ENCODE measurements around the gene ZNF584. TPM values are rescaled to one million over a fixed set of nuclear protein-coding genes. Genes with fewer than 3 reads are reported as not detected.

ZNF584 gene
- polyA plus RNA-seq, 2 of the 4 experiments (the other 2 are of a cell fraction), result 15.6 to 18.2 TPM

- 27% methylated on average over 35 of the region's 36 CpGs for WGBS (ENCODE audit: missing lambda C conversion rate)
These were observed 22.4 kb upstream of the ZNF584 start for GRCh38 chr19:58385891-58386575.

DNA sequence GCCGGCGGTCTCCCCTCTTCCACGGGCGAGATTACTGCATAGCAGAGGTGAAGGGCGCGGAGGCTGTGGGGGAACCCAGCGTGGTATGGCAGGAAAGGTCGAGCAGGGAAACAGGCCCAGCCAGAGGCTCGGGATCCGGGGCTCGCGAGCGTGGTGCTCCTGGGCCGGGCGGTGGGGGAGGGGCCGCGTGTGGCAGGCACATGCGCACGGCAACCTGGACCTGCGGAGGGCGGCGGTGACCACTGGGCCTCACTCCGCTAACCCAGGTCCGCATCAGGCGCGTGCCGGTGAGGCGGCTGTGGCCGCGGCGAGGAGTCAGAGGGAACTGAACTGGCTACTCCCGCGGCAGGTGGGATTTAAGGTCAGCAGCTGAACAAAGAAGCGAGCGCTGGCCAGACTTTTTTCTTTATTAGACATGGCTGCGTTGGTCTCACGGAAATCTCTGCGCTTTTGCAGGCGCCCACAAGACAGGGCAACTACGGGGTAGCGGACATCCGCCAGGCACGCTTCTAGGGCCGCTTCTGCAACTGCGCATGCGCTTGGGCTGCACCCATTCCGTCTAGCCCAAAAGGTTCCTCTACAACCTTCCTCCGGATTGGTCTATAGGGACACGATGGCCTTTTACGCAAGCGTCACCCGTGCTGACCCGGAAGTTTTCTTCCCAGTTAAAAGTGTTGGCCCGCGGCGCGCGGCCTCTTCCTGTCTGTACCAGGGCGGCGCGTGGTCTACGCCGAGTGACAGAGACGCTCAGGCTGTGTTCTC, 21.7 kb upstream of the ZNF584 start, which contains the start of gene RPS5:
RPS5 (plus strand) TSS at position 694 of the 762 bp plus-strand sequence. CDS start 869 bp downstream, outside the sequence.
- POLR2A ChIA-PET, result interaction anchor here (1.2 to 3.8 kb wide), 4 partner anchors 10 to 25 kb away, joined by 3 to 18 read pairs (median 8); partner anchors contain the start of genes ZNF497 and ZNF584
- Histone ChIP-seq H3K4me3 (peak within 1 kb of the TSS; percentile 81), H3K4me2 (peak within 1 kb of the TSS; percentile 96), H3K4me1 (peaks cover 45% of the 10 kb centered on the region), H3K27ac (peak within 1 kb of the TSS; percentile 99), H3K9me3 (no peaks in the 10 kb centered on the region)
- CTCF ChIA-PET, result interaction anchor here (2.0 kb wide), 1 partner anchor 20 kb away, joined by 5 read pairs; no protein-coding TSS in a partner anchor
- ATAC-seq, result peak; percentile 82 to 91
- WGBS (ENCODE audit: missing lambda C conversion rate), result under 1% methylated on average over 63 of the region's 64 CpGs
- peak; percentile 99 to 100 for DNase-seq (ENCODE audit: low read depth in 1 of 2, low spot score in 1 of 2)
- peak; percentile 95 for FAIRE-seq
- TF ChIP-seq, protein P1, sequence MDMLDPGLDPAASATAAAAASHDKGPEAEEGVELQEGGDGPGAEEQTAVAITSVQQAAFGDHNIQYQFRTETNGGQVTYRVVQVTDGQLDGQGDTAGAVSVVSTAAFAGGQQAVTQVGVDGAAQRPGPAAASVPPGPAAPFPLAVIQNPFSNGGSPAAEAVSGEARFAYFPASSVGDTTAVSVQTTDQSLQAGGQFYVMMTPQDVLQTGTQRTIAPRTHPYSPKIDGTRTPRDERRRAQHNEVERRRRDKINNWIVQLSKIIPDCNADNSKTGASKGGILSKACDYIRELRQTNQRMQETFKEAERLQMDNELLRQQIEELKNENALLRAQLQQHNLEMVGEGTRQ (IDR thresholded peaks at IDR 0.05), result peak; percentile 76
- TF ChIP-seq ZFP36 (IDR thresholded peaks at IDR 0.05; ENCODE audit: borderline replicate concordance, partially characterized antibody), result no peak
- TF ChIP-seq ZNF302 (CRISPR knock-in tag; IDR thresholded peaks at IDR 0.05), result 0 out of 2 replicates have a peak, but pooled peaks have one; percentile 16
- TF ChIP-seq, protein P2, sequence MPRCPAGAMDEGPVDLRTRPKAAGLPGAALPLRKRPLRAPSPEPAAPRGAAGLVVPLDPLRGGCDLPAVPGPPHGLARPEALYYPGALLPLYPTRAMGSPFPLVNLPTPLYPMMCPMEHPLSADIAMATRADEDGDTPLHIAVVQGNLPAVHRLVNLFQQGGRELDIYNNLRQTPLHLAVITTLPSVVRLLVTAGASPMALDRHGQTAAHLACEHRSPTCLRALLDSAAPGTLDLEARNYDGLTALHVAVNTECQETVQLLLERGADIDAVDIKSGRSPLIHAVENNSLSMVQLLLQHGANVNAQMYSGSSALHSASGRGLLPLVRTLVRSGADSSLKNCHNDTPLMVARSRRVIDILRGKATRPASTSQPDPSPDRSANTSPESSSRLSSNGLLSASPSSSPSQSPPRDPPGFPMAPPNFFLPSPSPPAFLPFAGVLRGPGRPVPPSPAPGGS (IDR thresholded peaks at IDR 0.05), result peak; percentile 99
- TF ChIP-seq MAZ (IDR thresholded peaks at IDR 0.05; ENCODE audit: borderline replicate concordance, low read depth, low read length), result no peak
- no peak for TF ChIP-seq FOSL2 (IDR thresholded peaks at IDR 0.05)
- TF ChIP-seq FOSL2 (CRISPR knock-in tag; IDR thresholded peaks at IDR 0.05), result peak; percentile 17
- no peak for TF ChIP-seq CBX2 (IDR thresholded peaks at IDR 0.05; ENCODE audit: borderline replicate concordance, low read depth)
- TF ChIP-seq BHLHE40 (IDR thresholded peaks at IDR 0.05; ENCODE audit: low read depth, low read length), result peak; percentile 19; the same call in 1 of the 2 replicates
- no peak for TF ChIP-seq HDAC2 (IDR thresholded peaks at IDR 0.05)
- no peak for TF ChIP-seq KDM5A (IDR thresholded peaks at IDR 0.05)
- TF ChIP-seq SREBF2 (IDR thresholded peaks at IDR 0.05), result no peak
- TF ChIP-seq ZC3H11A (IDR thresholded peaks at IDR 0.05), result no peak
- TF ChIP-seq CEBPB (IDR thresholded peaks at IDR 0.05), result peak; percentile 19 to 74; a peak in 2 of 4 replicates
- peak; percentile 85 for TF ChIP-seq POLR2A (IDR thresholded peaks at IDR 0.05; ENCODE audit: low read length)
- TF ChIP-seq KDM1A (IDR thresholded peaks at IDR 0.05; ENCODE audit: low read depth), result no peak
- no peak for TF ChIP-seq CTCF (IDR thresholded peaks at IDR 0.05)
- no peak for TF ChIP-seq NFE2L2 (conservative IDR thresholded peaks at IDR 0.05; ENCODE audit: low read length)
- TF ChIP-seq HES2 (IDR thresholded peaks at IDR 0.05), result no peak
- no peak; the same call in 1 of the 2 replicates for TF ChIP-seq NPAS2 (CRISPR knock-in tag; IDR thresholded peaks at IDR 0.05; ENCODE audit: borderline replicate concordance)
- TF ChIP-seq FOSB (CRISPR knock-in tag; IDR thresholded peaks at IDR 0.05), result peak; percentile 69; the same call in 1 of the 2 replicates
- TF ChIP-seq CHD2 (IDR thresholded peaks at IDR 0.05; ENCODE audit: low read length, partially characterized antibody), result no peak
- TF ChIP-seq, protein P3, sequence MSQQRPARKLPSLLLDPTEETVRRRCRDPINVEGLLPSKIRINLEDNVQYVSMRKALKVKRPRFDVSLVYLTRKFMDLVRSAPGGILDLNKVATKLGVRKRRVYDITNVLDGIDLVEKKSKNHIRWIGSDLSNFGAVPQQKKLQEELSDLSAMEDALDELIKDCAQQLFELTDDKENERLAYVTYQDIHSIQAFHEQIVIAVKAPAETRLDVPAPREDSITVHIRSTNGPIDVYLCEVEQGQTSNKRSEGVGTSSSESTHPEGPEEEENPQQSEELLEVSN (IDR thresholded peaks at IDR 0.05; ENCODE audit: borderline replicate concordance, low read depth), result peak; percentile 74
- 0 out of 2 replicates have a peak, but pooled peaks have one; percentile 34 for TF ChIP-seq POLR2AphosphoS2 (conservative IDR thresholded peaks at IDR 0.05; ENCODE audit: low read length)
- TF ChIP-seq JUN (IDR thresholded peaks at IDR 0.05), result peak; percentile 94 to 98
- TF ChIP-seq HEYL (CRISPR knock-in tag; IDR thresholded peaks at IDR 0.05), result 0 out of 2 replicates have a peak, but pooled peaks have one; percentile 56
- TF ChIP-seq HOXB5 (CRISPR knock-in tag; IDR thresholded peaks at IDR 0.05), result peak; percentile 89; the same call in 1 of the 2 replicates
- TF ChIP-seq TP53 (CRISPR knock-in tag; IDR thresholded peaks at IDR 0.05), result peak; percentile 90; the same call in 1 of the 2 replicates
- peak; percentile 96 for TF ChIP-seq MAX (IDR thresholded peaks at IDR 0.05)

More at GRCh38 chr19:58385891-58386575, 22.4 kb upstream of the ZNF584 start:
- peaks cover 46% of the 10 kb centered on the region for H3K4me1 ChIP-seq
- H3K4me2 ChIP-seq, result peak overlapping the region; percentile 95
- H3K9me3 ChIP-seq, result no peaks in the 10 kb centered on the region
- TF ChIP-seq MAZ (IDR thresholded peaks at IDR 0.05; ENCODE audit: borderline replicate concordance, low read depth, low read length) (no peak), NPAS2 (CRISPR knock-in tag; IDR thresholded peaks at IDR 0.05; ENCODE audit: borderline replicate concordance) (peak; percentile 36; the same call in 1 of the 2 replicates), POLR2AphosphoS2 (conservative IDR thresholded peaks at IDR 0.05; ENCODE audit: low read length) (no peak)
- ChIA-PET CTCF (interaction anchor here (1.0 to 2.0 kb wide), 2 partner anchors 21 to 134 kb away, joined by 3 to 5 read pairs; partner anchors contain the start of gene ZBTB45), POLR2A (interaction anchor here (0.6 to 3.8 kb wide), 4 partner anchors 9 to 131 kb away, joined by 3 to 18 read pairs (median 5); partner anchors contain the start of genes ZNF497 and ZNF584)
- H3K27ac ChIP-seq, result peak overlapping the region; percentile 99
- H3K4me3 ChIP-seq, result peak overlapping the region; percentile 81
- FAIRE-seq, result no peak
- DNase-seq (ENCODE audit: low read depth in 1 of 2, low spot score in 1 of 2), result no peak
- ATAC-seq, result peak; percentile 30 to 34
